H7 (cell line): ENCODE results near the gene E2F4. TPM values are rescaled to one million over a fixed set of nuclear protein-coding genes. Genes with fewer than 3 reads are reported as not detected.

Source experiments
- DNase-seq: peaks from one replicate; pipeline ENCODE4 v3.0.0; 2012
- H3K27me3 ChIP-seq: 2 replicates; pipeline ENCODE4 v1.6.0; 2011; ENCODE audit warnings: mild to moderate bottlenecking, low read length; ENCODE audit not compliant: control insufficient read depth, insufficient read depth
- H3K36me3 ChIP-seq: replicated peaks from 2 replicates; pipeline ENCODE4 v1.5.1; 2011; ENCODE audit warnings: low read length; ENCODE audit not compliant: control insufficient read depth, insufficient read depth
- H3K4me3 ChIP-seq: 2 replicates; pipeline ENCODE4 v1.5.1; 2011; ENCODE audit warnings: low read depth, mild to moderate bottlenecking, control low read depth, low read length, moderate library complexity; ENCODE audit not compliant: insufficient read depth
- total RNA-seq: library from RNA; depleted of rRNA; stranded (reverse); fragments of >200 nt; shearing (Covaris generic); gene quantifications from 2 replicates; pipeline ENCODE4 v1.2.3, GENCODE V29; 2014; rRNA removed

Gene E2F4
- 104 and 117 TPM in 2 replicates for total RNA-seq

- Histone ChIP-seq H3K4me3 (peak within 1 kb of the TSS; percentile 95), H3K27me3 (no peaks in the 10 kb centered on the region), H3K36me3 (peaks cover 34% of the 10 kb centered on the region)
- DNase-seq: peak; percentile 97
Measured at GRCh38 chr16:67191995-67192681, at the start of gene E2F4. Gene E2F4, plus strand, starts transcription at chr16:67192155. Its CDS starts 73 bp downstream, at chr16:67192228.

GRCh38 chr16:67142342-67142741, 49.6 kb upstream of the E2F4 start:
- Histone ChIP-seq H3K27me3 (no peaks in the 10 kb centered on the region), H3K36me3 (peaks cover 39% of the 10 kb centered on the region), H3K4me3 (no peak overlapping the region)
- no peak for DNase-seq

- Histone ChIP-seq H3K27me3 (peaks cover 6% of the 10 kb centered on the region; the same call in 1 of the 2 replicates), H3K4me3 (no peak overlapping the region), H3K36me3 (peaks cover 41% of the 10 kb centered on the region)
- no peak for DNase-seq
Measured at GRCh38 chr16:67144943-67145342, 47.0 kb upstream of the E2F4 start.

- peaks cover 38% of the 10 kb centered on the region for H3K36me3 ChIP-seq
- DNase-seq: no peak
- no peak overlapping the region for H3K4me3 ChIP-seq
- H3K27me3 ChIP-seq: peaks cover 14% of the 10 kb centered on the region
Measured at GRCh38 chr16:67145746-67146145, 46.2 kb upstream of the E2F4 start.

- H3K27me3 ChIP-seq: peaks cover 24% of the 10 kb centered on the region
- H3K36me3 ChIP-seq: peaks cover 34% of the 10 kb centered on the region
- DNase-seq: no peak
- H3K4me3 ChIP-seq: no peak overlapping the region
Measured at GRCh38 chr16:67146523-67147357, 45.2 kb upstream of the E2F4 start.

GRCh38 chr16:67147437-67148140, 44.4 kb upstream of the E2F4 start:
- no peak overlapping the region for H3K4me3 ChIP-seq
- H3K36me3 ChIP-seq: peaks cover 34% of the 10 kb centered on the region
- DNase-seq: no peak
- H3K27me3 ChIP-seq: peaks cover 33% of the 10 kb centered on the region

GRCh38 chr16:67148221-67148620, 43.7 kb upstream of the E2F4 start:
- no peak for DNase-seq
- peaks cover 34% of the 10 kb centered on the region for H3K36me3 ChIP-seq

GRCh38 chr16:67148656-67149275, 43.2 kb upstream of the E2F4 start:
- peaks cover 31% of the 10 kb centered on the region for H3K36me3 ChIP-seq

More at GRCh38 chr16:67148221-67148620, 43.7 kb upstream of the E2F4 start:
- Histone ChIP-seq H3K27me3 (peaks cover 39% of the 10 kb centered on the region), H3K4me3 (no peak overlapping the region)

GRCh38 chr16:67149276-67150046, 42.5 kb upstream of the E2F4 start:
- Histone ChIP-seq H3K27me3 (peaks cover 51% of the 10 kb centered on the region), H3K36me3 (peaks cover 25% of the 10 kb centered on the region), H3K4me3 (peak overlapping the region; percentile 65)
- DNase-seq: peak; percentile 96

More at GRCh38 chr16:67148656-67149275, 43.2 kb upstream of the E2F4 start:
- no peak overlapping the region for H3K4me3 ChIP-seq
- peaks cover 44% of the 10 kb centered on the region for H3K27me3 ChIP-seq
- DNase-seq: peak; percentile 35

- Histone ChIP-seq H3K27me3 (peaks cover 59% of the 10 kb centered on the region), H3K4me3 (peak overlapping the region; percentile 65), H3K36me3 (peaks cover 20% of the 10 kb centered on the region)
- DNase-seq: peak; percentile 97
Measured at GRCh38 chr16:67150047-67150832, 41.7 kb upstream of the E2F4 start.

GRCh38 chr16:67150833-67151396, 41.0 kb upstream of the E2F4 start, which contains the start of gene B3GNT9:
Gene B3GNT9, minus strand, starts transcription at chr16:67150998. Its CDS starts 513 bp downstream, at chr16:67150485.
- Histone ChIP-seq H3K27me3 (peaks cover 66% of the 10 kb centered on the region), H3K4me3 (peak within 1 kb of the TSS; percentile 65), H3K36me3 (peaks cover 14% of the 10 kb centered on the region)
- DNase-seq: peak; percentile 94

GRCh38 chr16:67151431-67152097, 40.4 kb upstream of the E2F4 start:
- peaks cover 10% of the 10 kb centered on the region for H3K36me3 ChIP-seq
- peak; percentile 60 for DNase-seq
- peaks cover 72% of the 10 kb centered on the region for H3K27me3 ChIP-seq
- H3K4me3 ChIP-seq: peak overlapping the region; percentile 65; the same call in 1 of the 2 replicates
